ENCODE results near the gene HNRNPD.
"Not testable (repeated sequence)": the region's sequence is repeated elsewhere in the genome, so short reads cannot be mapped to it uniquely, and the experiment has no call there.

HNRNPD gene

GRCh38 chr4:82373816-82374625 is at the start of gene HNRNPD:
TSS of gene HNRNPD (minus strand) at chr4:82373991. CDS start at chr4:82373678, 313 bp downstream.
- TF ChIP-seq, protein P1, sequence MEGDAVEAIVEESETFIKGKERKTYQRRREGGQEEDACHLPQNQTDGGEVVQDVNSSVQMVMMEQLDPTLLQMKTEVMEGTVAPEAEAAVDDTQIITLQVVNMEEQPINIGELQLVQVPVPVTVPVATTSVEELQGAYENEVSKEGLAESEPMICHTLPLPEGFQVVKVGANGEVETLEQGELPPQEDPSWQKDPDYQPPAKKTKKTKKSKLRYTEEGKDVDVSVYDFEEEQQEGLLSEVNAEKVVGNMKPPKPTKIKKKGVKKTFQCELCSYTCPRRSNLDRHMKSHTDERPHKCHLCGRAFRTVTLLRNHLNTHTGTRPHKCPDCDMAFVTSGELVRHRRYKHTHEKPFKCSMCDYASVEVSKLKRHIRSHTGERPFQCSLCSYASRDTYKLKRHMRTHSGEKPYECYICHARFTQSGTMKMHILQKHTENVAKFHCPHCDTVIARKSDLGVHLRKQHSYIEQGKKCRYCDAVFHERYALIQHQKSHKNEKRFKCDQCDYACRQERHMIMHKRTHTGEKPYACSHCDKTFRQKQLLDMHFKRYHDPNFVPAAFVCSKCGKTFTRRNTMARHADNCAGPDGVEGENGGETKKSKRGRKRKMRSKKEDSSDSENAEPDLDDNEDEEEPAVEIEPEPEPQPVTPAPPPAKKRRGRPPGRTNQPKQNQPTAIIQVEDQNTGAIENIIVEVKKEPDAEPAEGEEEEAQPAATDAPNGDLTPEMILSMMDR (IDR thresholded peaks at IDR 0.05; ENCODE audit: low read length, missing control alignments): no peak
- peak within 1 kb of the TSS; percentile 98 for H3K4me3 ChIP-seq (replicated peaks; ENCODE audit: low read depth, low read length)
- DNase-seq (ENCODE audit: low read depth): peak; percentile 100

DNA sequence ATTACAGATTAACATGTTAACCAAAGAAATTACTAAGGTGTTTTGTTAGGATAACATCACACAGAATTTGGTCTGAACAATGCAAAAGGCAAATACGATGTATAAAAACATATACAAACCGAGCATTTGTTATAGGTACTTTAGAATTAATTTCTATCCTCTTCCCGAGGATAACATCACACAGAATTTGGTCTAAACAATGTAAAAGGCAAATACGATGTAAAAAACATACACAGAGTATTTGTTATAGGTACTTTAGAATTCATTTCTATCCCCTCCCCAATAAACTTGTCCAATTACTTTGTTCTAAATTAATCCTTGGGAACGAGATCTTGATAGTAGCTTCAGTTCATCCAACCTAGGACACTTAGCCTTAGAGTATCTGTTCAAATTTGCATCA is 48.8 kb upstream of the HNRNPD start:
- TF ChIP-seq, protein P1 (IDR thresholded peaks at IDR 0.05; ENCODE audit: low read length, missing control alignments): no peak
- H3K4me3 ChIP-seq (replicated peaks; ENCODE audit: low read depth, low read length): no peak overlapping the region
- DNase-seq (ENCODE audit: low read depth): no peak

GRCh38 chr4:82421796-82422560 is 48.2 kb upstream of the HNRNPD start:
- no peak for DNase-seq (ENCODE audit: low read depth)
- TF ChIP-seq, protein P1 (IDR thresholded peaks at IDR 0.05; ENCODE audit: low read length, missing control alignments): no peak
- no peak overlapping the region for H3K4me3 ChIP-seq (replicated peaks; ENCODE audit: low read depth, low read length)

DNA sequence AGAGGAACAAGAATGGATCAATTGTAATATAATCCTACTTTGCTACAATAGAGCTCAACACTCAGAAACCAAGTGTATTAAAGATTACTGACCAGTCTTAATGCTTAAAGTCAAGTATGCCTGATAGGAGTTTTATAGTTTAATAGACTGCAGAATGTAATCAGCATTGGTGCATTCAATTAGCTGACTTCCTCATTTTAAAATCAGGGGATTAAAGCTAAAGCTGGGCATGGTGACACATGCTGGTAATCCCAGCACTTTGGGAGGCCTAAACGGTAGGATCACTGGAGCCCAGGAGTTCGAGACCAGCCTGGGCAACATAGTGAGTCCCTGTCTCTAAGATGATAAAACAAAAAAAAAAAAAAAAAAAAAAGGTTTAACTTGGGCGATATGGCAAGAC is 45.7 kb upstream of the HNRNPD start:
- H3K4me3 ChIP-seq (replicated peaks; ENCODE audit: low read depth, low read length): no peak overlapping the region
- TF ChIP-seq, protein P1 (IDR thresholded peaks at IDR 0.05; ENCODE audit: low read length, missing control alignments): no peak
- no peak for DNase-seq (ENCODE audit: low read depth)

DNA sequence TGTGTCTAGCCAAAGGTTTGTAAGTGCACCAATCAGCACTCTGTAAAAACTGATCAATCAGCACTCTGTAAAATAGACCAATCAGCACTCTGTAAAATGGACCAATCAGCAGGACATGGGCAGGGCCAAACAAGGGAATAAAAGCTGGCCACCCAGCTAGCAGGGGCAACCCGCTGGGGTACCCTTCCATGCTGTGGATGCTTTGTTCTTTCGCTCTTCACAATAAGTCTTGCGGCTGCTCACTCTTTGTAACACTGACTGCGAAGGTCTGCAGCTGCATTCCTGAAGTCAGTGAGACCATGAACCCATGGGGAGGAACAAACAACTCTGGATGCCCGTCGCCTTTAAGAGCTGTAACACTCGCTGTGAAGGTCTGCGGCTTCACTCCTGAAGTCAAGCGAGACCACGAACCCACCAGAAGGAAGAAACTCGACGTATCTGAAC is 42.2 kb upstream of the HNRNPD start:
- DNase-seq (ENCODE audit: low read depth): no peak

GRCh38 chr4:82415061-82415460 is 41.3 kb upstream of the HNRNPD start:
- DNase-seq (ENCODE audit: low read depth); H3K4me3 ChIP-seq (replicated peaks; ENCODE audit: low read depth, low read length): not testable (repeated sequence)

More for the DNA sequence above, 42.2 kb upstream of the HNRNPD start:
- TF ChIP-seq, protein P1 (IDR thresholded peaks at IDR 0.05; ENCODE audit: low read length, missing control alignments): no peak
- H3K4me3 ChIP-seq (replicated peaks; ENCODE audit: low read depth, low read length): no peak overlapping the region

DNA sequence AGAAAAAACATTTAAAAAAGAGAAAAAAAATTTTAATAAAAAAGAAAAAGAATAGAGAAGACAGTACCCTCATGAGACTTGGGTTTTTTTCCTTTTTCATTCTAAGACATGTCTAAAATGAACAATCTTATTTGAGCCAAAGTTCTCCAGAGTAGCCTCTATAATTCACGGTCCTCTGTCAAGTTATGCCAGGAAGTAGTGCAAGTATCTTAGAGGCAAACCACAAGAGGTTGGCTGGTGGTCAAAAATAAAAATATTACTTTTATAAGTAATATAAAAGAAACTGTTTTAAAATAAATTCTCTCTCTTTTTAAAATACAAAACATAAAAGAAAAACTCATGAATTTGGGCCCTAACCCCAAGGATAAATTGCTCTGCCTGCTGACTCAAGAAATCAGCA is 29.9 kb upstream of the HNRNPD start:
- TF ChIP-seq, protein P1 (IDR thresholded peaks at IDR 0.05; ENCODE audit: low read length, missing control alignments): no peak
- DNase-seq (ENCODE audit: low read depth): peak; percentile 21

More for the DNA sequence above, 29.9 kb upstream of the HNRNPD start:
- H3K4me3 ChIP-seq (replicated peaks; ENCODE audit: low read depth, low read length): no peak overlapping the region
